HL-60/S4 (cell line): Measurements from ENCODE around the gene TMOD3.
"Not testable (repeated sequence)": the region's sequence is repeated elsewhere in the genome, so short reads cannot be mapped to it uniquely, and the experiment has no call there.

Experiments used
- in situ Hi-C: fragments of 300-500 bp; cut with MboI; formaldehyde crosslinking; loops from 2 replicates; pipeline ENCODE4 v1.14.3; 2022; ENCODE audit warnings: low sequenced_read_pairs

Gene TMOD3

GRCh38 chr15:51863131-51863530 lies 33.7 kb downstream of the TMOD3 start:
- in situ Hi-C loops = no loop called here

GRCh38 chr15:51864408-51865056 lies 35.1 kb downstream of the TMOD3 start:
- in situ Hi-C loops = no loop called here

- in situ Hi-C loops = no loop called here
Observed at GRCh38 chr15:51865317-51865716, 35.9 kb downstream of the TMOD3 start.

GRCh38 chr15:51866161-51866560 lies 36.7 kb downstream of the TMOD3 start:
- in situ Hi-C loops = no loop called here

GRCh38 chr15:51866751-51867150 lies 37.3 kb downstream of the TMOD3 start:
- in situ Hi-C loops = no loop called here

- in situ Hi-C loops = no loop called here
Observed at GRCh38 chr15:51869060-51869421, 39.6 kb downstream of the TMOD3 start.

GRCh38 chr15:51870774-51871173 lies 41.3 kb downstream of the TMOD3 start:
- in situ Hi-C loops = no loop called here

GRCh38 chr15:51874751-51875644 lies 45.5 kb downstream of the TMOD3 start:
- in situ Hi-C loops = no loop called here

GRCh38 chr15:51876169-51876568 lies 46.7 kb downstream of the TMOD3 start:
- in situ Hi-C loops = no loop called here

- in situ Hi-C loops = no loop called here
Observed at GRCh38 chr15:51878446-51879386, 49.3 kb downstream of the TMOD3 start.

- in situ Hi-C loops = no loop called here
Observed at GRCh38 chr15:51879555-51879954, 50.1 kb downstream of the TMOD3 start.

- in situ Hi-C loops = no loop called here
Observed at GRCh38 chr15:51883271-51883837, 53.9 kb downstream of the TMOD3 start.

- in situ Hi-C loops = no loop called here
Observed at GRCh38 chr15:51884041-51884440, 54.6 kb downstream of the TMOD3 start.

GRCh38 chr15:51884517-51885236 lies 55.2 kb downstream of the TMOD3 start:
- in situ Hi-C loops = no loop called here

GRCh38 chr15:51885758-51886157 lies 56.3 kb downstream of the TMOD3 start:
- in situ Hi-C loops = not testable (repeated sequence)

GRCh38 chr15:51887887-51888592 lies 58.6 kb downstream of the TMOD3 start:
- in situ Hi-C loops = no loop called here

GRCh38 chr15:51888593-51889195 lies 59.2 kb downstream of the TMOD3 start:
- in situ Hi-C loops = no loop called here

- in situ Hi-C loops = no loop called here
Observed at GRCh38 chr15:51889486-51889885, 60.0 kb downstream of the TMOD3 start.

GRCh38 chr15:51904421-51904820 lies 75.0 kb downstream of the TMOD3 start:
- in situ Hi-C loops = no loop called here
